GM15510 (cell line): ENCODE results near the gene SSX2IP.

Experiments used
- POLR2A ChIP-seq: IDR thresholded peaks from 3 replicates; pipeline ENCODE4 v1.6.1; 2011; ENCODE audit warnings: borderline replicate concordance; ENCODE audit not compliant: insufficient read length; ENCODE audit errors: extremely low read depth

The SSX2IP gene

DNA sequence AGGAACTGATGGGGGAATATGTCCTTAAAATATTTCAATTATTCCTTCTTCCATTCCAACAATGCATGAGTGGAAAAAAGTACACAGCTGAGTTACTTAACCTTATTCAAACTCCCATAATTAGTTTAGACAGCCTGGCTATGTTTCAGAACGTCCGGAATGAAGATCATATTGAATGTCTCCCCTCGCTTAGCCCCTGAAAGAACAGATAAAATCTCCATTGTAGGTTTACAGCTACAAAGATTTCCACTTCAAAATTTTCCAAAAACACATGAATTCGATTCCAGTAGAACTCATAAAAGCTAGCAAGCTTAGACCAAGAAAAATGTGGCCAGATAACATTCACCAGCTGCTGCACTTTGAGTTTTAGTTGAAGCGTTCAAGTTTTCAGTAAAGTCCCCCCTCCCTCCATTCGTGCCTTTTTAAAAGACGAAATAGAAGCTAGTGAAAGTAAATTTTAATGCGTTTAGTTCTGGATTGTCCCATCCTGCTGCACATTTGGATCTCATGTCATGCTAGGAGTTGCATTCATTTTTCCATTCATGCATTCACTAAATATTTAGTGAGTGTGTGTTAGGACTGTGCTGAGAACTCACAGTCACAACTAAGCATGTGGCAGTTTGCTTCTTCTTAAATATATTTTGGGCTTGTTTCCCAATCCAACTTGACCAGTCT lies 29.4 kb upstream of the SSX2IP start:
- TF ChIP-seq POLR2A = no peak

DNA sequence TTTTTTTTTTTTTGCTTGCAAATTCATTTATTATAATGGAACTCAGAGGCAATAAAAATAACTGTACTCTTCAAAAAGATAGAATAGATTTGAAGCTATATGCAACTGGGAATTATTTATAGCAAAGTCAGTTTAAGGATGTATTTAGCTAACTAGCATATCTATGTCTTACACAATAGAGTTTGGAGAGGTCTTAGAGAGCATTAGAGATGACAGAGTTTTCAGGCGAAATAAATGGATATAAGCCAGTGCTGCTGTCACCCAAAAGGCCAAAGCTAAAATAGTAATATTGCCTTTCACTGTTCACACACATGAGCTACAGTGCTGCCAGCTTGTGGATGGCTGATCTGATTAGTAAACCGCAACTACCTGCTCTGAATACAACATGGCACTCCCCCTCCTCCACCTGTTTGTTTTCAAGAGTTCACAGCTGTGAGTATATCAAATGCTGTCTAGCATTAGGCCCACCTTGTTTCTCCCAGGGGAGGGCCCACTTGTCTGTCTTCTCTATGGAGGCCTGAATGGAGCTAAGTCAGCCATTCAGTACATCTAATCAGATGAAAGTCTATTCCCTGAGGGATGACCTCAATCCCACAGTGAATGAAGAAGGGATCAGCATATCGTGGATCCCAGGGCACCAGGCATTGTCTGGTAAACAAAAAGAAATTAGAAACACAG lies 25.2 kb upstream of the SSX2IP start:
- TF ChIP-seq POLR2A = no peak

DNA sequence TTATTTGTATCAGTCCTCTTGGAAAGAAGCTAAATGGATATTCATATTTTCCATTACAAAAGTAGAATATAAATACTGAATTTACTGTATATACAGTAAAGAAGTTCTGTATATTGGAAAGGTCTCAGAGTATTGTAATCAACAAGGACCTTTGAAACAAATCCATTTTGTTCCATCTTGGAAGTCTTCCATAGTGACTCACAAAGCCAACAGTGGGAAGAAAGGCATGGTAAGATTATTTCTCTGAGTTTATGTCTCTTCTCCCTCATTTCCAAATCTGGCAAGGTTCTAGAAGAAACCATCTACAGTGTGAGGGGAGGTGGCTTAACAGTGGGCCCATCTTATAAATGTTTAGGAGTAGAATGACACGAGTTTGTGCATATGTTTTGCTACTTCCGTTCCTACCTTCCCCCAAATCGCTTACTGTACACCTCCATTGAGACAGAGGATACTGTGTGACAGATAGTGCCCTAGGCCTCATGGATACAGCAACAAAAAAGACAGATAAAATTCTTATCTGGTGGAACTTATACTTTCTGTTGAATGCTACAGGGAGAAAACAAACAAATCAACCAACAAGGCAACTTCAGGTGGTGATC lies 22.1 kb upstream of the SSX2IP start:
- no peak for TF ChIP-seq POLR2A

DNA sequence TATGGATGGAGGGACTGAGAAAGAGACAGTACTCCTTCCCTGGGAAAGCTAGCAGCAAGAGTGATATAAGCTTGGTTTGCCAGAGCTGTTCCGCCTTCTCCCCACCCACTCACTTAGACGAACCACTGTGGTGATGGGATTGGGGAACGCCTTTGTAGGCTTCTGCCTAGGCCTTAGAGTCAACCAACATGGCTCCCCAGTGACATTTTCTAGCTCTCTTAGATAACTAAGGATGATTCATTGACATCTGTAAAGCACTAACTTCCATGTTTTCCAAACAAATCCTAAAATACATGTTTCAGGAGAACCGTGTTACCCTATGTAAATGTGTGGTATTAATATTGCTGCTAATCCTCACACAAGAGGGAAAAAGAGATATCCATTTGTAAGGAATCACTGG lies 21.6 kb upstream of the SSX2IP start:
- no peak for TF ChIP-seq POLR2A

DNA sequence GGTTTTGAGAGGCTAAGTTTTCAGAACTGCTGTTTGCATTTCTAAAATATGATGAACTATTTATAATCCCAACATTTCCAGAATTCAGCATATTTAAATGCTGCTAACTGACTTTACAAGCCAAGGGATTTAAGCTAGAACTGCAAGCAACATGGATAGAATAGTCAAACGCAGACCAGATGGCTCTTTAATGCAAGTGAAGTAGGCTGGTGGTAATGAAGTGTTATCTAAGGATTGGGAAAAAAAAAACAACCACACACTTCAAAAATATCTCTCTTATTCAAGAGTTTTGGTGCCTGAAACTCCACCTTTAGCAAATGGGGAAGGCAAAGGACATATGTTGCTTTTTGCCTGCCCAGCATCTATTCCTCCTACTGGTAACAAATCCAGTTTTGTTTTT lies 20.9 kb upstream of the SSX2IP start:
- no peak for TF ChIP-seq POLR2A

DNA sequence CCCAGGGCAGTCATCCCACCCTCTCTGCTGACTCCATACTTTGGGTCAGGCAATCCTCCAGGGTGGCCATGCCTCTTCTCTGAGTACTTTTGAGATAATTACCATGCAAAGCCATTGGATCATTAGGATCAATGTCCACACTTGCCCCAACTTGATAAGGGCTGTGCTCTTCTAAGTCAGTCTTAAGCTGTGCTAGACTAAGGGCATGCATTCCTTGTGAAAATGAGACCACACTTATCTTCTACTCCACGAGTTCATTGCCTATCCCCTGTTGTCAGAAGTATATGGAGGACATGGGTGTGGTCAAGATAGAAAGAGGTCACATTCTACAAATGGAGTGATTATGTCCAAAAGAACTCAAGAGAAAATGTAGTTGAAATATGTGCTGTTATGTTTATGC lies 18.9 kb upstream of the SSX2IP start:
- TF ChIP-seq POLR2A = no peak

DNA sequence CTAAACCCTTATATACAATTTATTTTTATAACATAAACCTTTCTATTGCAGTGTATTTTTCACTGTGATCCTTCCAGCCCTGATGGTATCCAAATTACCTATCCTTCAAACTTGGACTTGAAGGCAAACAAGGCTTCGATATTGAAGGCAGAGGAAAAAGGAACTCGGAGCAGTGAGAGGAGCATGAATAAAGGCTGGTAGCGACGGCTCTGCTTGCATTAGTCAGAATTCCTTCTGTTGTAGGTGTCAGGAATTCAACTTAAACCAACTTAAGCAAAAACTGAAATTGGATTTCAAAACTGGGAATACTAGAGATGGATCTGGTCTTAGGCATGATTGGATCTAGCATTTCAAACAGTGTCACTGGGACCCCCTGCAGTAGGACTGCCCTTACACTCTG lies 17.8 kb upstream of the SSX2IP start:
- no peak for TF ChIP-seq POLR2A

DNA sequence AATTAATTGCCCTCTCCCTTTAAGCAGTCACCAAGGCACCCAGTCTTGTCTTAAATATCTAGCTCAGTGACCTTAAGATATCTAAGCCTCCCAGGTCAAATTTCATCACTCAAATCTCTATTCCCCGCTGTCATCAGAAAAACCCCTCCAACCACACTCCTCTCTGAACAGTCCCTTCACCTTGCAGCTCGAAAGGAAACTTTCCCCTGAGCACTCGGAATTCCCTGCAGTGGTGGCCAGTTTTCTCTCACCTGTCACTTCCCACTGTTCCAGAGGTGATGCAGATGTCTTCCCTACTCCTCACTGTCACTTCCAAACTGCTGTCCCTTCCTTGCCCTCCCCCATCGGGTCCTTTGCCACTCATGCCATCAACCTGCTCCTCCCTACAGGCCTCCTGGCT lies 15.3 kb upstream of the SSX2IP start:
- no peak for TF ChIP-seq POLR2A

DNA sequence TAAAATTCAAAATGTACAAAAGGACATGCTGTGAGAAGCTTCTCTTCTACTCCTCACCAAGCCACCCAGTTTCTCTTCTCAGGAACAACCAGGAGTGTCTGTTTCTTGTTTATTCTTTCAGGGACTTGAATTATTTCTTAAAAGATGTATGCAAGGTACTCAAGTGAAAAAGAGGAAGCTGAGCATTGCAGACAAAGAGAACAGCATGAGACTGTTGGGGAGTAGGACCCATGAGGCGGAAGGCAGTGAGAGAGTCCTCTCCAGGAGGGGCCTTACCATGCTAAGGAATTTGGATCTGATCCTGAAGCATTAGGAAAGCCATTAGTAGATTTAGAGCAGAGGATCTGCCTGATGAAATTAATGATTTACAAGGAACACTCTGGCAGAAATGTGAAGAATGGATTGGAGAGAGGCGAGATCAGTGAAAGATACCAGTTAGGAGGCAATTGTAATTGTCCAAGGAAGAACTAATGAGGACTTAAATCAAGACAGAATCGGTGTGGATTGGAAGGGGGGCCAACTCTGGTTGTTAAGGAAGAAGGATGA lies 14.7 kb upstream of the SSX2IP start:
- no peak for TF ChIP-seq POLR2A

DNA sequence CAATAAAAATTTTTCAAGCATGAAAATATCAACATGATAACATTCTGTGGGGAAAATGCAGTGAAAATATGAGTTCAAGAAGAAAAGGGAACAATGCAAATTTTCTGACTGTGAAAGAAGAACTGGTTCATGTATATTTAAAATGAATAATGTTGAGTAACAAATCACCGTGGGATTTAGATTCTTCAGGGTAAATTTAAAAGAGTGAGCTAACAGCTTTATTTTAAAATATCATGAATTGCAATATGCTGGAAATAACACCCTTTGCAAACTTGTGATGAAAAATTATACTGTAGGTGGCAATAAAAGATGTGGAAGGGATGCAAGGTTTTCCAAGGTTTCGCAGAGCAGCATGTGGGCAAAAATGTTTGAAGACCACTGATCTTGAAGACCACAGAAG lies 13.2 kb upstream of the SSX2IP start:
- no peak for TF ChIP-seq POLR2A

DNA sequence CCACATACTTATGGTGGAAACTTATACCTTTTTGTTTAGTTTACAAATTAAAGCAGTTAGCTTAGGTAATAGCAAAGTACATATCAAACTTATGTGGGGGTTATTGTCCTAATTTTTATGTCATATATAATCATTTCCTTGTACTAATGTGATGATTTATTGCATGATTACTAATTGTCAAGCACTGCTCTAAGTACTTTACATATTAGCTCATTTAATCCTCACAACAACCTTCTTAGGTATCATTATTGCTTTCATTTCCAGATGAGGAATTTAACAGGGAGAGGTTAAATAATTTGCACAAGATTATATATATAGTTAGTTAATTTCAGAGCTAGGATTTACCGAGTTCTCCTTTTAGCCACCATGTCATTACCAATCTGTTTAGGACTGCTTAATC lies 11.9 kb upstream of the SSX2IP start:
- TF ChIP-seq POLR2A = no peak

DNA sequence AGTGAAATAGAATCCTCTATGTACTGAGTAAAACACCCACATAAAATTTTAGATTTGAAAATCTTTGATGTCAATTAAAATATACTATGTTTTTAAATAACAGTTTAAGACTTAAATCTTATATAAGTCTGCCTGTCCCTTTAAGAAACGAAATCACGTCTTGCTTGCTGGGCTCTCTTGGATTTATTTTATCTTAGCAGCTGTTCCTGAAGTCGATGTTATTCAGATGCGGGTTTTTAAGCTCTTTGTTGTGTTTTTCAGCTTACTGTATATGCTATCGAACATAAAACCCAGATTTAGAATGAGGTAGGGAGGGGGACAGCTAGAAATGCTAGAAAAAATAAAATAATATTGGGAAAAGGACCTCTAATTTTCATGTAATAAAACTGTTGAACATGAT lies 11.1 kb upstream of the SSX2IP start:
- TF ChIP-seq POLR2A = no peak

DNA sequence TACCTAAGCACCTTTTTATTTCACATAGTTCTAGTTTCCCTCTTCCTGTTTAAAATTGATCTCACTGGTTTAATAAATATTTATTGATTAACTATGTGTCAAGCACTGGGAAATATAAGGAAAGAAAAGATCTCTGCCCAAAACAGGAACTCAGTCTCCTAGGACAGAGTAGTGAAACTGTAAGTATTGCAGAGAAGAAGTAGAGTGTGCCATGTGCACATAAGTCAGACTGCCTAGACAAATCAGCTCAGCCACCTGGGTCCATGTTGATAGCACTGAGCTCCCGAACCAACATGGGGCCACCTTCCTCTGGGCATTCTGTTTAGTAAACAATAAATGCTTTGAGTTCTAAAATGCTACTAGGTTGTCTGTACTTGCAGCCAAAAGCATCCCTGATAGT lies 9.8 kb upstream of the SSX2IP start:
- no peak for TF ChIP-seq POLR2A

DNA sequence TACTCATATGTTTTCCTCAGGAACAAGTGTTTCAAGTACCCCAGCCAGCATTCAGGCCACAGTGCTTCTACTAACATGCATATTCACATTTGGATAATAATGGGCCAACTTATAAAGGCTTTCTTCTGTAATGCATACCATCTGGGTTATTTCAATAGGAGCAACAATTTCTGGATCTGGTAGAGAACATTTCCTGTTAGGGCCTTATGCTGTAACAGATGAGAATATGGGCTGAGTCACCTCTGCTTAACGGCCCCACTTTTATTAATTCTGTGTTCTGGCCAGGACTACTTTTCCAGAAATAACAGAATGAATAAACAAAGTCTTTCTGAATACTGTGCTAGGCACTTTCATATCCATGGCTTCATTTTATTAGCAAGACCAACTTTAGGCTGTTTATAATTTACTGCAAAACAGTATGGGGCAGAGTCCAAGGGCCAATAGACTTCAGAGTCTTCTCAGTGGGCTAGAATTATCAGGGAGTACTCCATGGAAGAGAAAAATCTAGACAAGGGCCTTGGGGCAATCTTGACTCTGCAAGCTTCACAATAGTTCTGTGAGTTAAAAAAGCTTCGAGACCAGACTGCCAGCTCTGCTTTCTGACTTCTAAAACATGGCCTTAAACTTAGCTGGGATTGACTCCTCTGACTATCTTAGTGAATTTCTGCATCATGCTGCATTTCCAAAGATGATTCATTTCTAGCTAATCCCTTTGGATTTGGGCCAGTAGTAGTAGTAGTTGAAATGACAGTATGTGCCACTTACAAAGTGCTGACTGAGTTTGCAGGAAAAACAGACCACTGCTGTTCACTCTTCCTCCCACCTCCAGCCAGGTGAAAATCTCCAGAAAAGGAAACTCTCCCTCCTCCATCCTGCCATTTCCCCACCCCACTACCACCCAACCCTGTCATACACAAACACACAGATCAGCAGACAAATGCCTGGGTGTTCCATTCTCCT lies 8.2 kb upstream of the SSX2IP start:
- TF ChIP-seq POLR2A = no peak

DNA sequence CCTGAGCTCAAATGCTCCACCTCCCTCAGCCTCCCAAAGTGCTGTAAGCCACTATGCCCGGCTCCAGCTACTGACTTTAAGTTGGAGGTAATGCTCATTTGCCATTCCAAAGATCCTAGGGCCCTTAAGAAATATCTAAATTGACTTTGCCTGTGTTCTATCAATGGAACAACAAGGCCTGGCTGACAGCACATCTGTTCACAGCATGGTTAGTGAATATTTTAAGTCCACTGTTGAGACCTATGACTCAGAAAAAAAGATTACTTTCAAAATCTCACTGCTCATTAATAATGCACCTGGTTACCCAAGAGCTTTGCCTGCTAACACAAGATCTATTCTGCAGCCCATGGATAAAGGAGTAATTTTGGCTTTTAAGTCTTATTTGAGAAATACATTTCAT lies 3.5 kb upstream of the SSX2IP start:
- TF ChIP-seq POLR2A = no peak
